GM19193 (cell line): ENCODE measurements around the gene CLCN1.

Experiments used
- POLR2A ChIP-seq: IDR thresholded peaks from 4 replicates; pipeline ENCODE4 v1.6.1; 2011; ENCODE audit not compliant: insufficient read depth, insufficient read length; ENCODE audit errors: extremely low read depth

The CLCN1 gene

GRCh38 chr7:143287935-143288826 lies 27.7 kb upstream of the CLCN1 start, which contains the start of gene CASP2:
CASP2 (plus strand) TSS chr7:143288351; CDS start chr7:143288456, 105 bp downstream.
- TF ChIP-seq POLR2A, result peak; percentile 84

- no peak for TF ChIP-seq POLR2A
Measured at GRCh38 chr7:143288836-143289235, 27.1 kb upstream of the CLCN1 start.

GRCh38 chr7:143289421-143289820 lies 26.5 kb upstream of the CLCN1 start:
- no peak for TF ChIP-seq POLR2A

- TF ChIP-seq POLR2A, result no peak
Measured at GRCh38 chr7:143290293-143290692, 25.6 kb upstream of the CLCN1 start.

DNA sequence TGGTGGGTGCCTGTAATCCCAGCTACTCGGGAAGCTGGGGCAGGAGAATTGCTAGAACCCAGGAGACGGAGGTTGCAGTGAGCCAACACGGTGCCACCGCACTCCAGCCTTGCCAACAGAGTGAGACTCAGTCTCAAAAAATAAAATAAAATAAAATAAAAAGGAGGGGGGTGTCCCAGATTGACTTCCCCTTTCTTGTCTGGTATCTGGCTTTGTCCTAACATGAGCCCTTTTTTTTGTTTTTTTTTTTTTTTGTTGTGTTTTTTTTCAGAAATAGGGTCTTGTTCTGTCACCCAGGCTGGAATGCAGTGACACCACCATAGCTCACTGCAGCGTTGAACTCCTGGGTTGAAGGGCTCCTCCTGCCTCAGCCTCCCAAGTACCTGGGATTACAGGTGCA lies 23.0 kb upstream of the CLCN1 start:
- TF ChIP-seq POLR2A, result no peak

- no peak for TF ChIP-seq POLR2A
Measured at GRCh38 chr7:143295870-143296269, 20.0 kb upstream of the CLCN1 start.

GRCh38 chr7:143296686-143297085 lies 19.2 kb upstream of the CLCN1 start:
- TF ChIP-seq POLR2A, result no peak

GRCh38 chr7:143299346-143299745 lies 16.6 kb upstream of the CLCN1 start:
- no peak for TF ChIP-seq POLR2A

- TF ChIP-seq POLR2A, result no peak
Measured at GRCh38 chr7:143299840-143300239, 16.1 kb upstream of the CLCN1 start.

GRCh38 chr7:143300959-143301935 lies 14.7 kb upstream of the CLCN1 start:
- TF ChIP-seq POLR2A, result no peak

DNA sequence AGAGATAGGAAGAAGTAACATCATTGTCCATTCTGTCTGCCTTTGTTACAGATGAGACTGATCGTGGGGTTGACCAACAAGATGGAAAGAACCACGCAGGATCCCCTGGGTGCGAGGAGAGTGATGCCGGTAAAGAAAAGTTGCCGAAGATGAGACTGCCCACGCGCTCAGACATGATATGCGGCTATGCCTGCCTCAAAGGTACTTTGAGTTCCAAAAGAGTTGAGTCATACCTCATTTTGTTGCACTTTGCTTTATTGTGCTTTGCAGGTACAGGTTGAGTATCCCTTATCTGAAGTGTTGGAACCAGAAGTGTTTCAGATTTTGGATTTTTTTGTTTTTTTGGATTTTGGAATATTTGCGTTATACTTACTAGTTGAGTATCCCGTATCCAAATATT lies 12.2 kb upstream of the CLCN1 start:
- TF ChIP-seq POLR2A, result no peak

- no peak for TF ChIP-seq POLR2A
Measured at GRCh38 chr7:143304938-143305337, 11.0 kb upstream of the CLCN1 start.

DNA sequence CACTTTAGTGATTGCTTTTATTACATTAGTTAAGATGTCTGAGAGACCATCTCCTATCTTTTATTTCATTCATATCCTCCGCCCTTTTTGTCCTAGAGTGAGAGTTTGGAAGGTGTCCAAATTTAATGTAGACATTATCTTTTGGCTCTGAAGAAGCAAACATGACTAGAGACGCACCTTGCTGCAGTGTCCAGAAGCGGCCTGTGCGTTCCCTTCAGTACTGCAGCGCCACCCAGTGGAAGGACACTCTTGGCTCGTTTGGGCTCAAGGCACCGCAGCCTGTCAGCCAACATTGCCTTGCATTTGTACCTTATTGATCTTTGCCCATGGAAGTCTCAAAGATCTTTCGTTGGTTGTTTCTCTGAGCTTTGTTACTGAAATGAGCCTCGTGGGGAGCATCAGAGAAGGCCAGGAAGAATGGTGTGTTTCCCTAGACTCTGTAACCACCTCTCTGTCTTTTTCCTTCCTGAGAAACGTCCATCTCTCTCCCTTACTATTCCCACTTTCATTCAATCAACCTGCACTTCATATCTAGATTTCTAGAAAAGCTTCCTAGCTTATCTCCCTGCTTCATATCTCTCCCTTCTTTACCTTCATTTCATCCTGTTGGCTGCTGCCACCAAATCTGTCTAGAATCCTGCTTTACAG lies 10.4 kb upstream of the CLCN1 start:
- TF ChIP-seq POLR2A, result no peak

GRCh38 chr7:143308632-143309031 lies 7.3 kb upstream of the CLCN1 start:
- no peak for TF ChIP-seq POLR2A

- no peak for TF ChIP-seq POLR2A
Measured at GRCh38 chr7:143314127-143314526, 1.8 kb upstream of the CLCN1 start.
